ENCODE results near the gene CEP164. TPM values are rescaled to one million over a fixed set of nuclear protein-coding genes. Genes with fewer than 3 reads are reported as not detected.

CEP164 gene
- total and polyA plus RNA-seq, 2 of the 8 experiments (the other 6 are each of a cell fraction or from before 2014, with no cell fraction given), result 8.4 to 20.8 TPM

- TF ChIP-seq CHD7 (IDR thresholded peaks at IDR 0.05; ENCODE audit: insufficient replicate concordance, low read length) (no peak), JUND (IDR thresholded peaks at IDR 0.05; ENCODE audit: low read length) (no peak), TBP (IDR thresholded peaks at IDR 0.05; ENCODE audit: low read depth, low read length) (no peak), POLR2AphosphoS5 (IDR thresholded peaks at IDR 0.05; ENCODE audit: low read depth, low read length) (no peak), EZH2 (IDR thresholded peaks at IDR 0.05; ENCODE audit: low read depth, low read length, severe bottlenecking) (no peak)
These were observed 22.5 kb upstream of the CEP164 start (continued) for GRCh38 chr11:117305145-117305544.
